CD4-positive, CD25-positive, alpha-beta regulatory T cell (primary cell): Measurements from ENCODE around the gene RMI2. TPM values are rescaled to one million over a fixed set of nuclear protein-coding genes. Genes with fewer than 3 reads are reported as not detected.

ENCODE experiments used
- ATAC-seq, 2 donors: fragments of 150-1000 bp; cut with Tn5 transposase; one replicate each; pipeline ENCODE4 v1.10.0; 2021; ENCODE audit warnings: low read depth in 2 of 2, moderate number of reproducible peaks in 2 of 2, moderate library complexity in 1 of 2
- DNase-seq, 3 donors: peaks; one replicate each; pipeline versions ENCODE4 v3.0.0 to v3.0.0-alpha.2; 2012 to 2022; ENCODE audit warnings: mixed read lengths in 1 of 3
- H3K27ac ChIP-seq: one replicate; pipeline ENCODE4 v1.7.0; 2013; ENCODE audit warnings: mild to moderate bottlenecking, low read length; ENCODE audit not compliant: insufficient read depth, poor library complexity, severe bottlenecking
- H3K27me3 ChIP-seq: one replicate; pipeline ENCODE4 v1.7.0; 2013; ENCODE audit warnings: low read length; ENCODE audit not compliant: control insufficient read depth, insufficient read depth
- H3K36me3 ChIP-seq: one replicate; pipeline ENCODE4 v1.7.0; 2013; ENCODE audit warnings: mild to moderate bottlenecking, low read length, moderate library complexity; ENCODE audit not compliant: control insufficient read depth, insufficient read depth
- H3K4me1 ChIP-seq: 2 replicates; pipeline ENCODE4 v1.7.0; 2013; ENCODE audit warnings: mild to moderate bottlenecking, low read length; ENCODE audit not compliant: insufficient read depth, control insufficient read depth, poor library complexity, severe bottlenecking
- H3K4me3 ChIP-seq: one replicate; pipeline ENCODE4 v1.7.0; 2013; ENCODE audit warnings: low read depth, mild to moderate bottlenecking, low read length, moderate library complexity
- H3K9me3 ChIP-seq, 2 experiments: 1 replicate in 1 of 2; 2 replicates in 1 of 2; pipeline ENCODE4 v1.7.0; 2013; ENCODE audit warnings: low read length in 2 of 2, mild to moderate bottlenecking in 1 of 2, moderate library complexity in 1 of 2; ENCODE audit not compliant: control insufficient read depth in 2 of 2
- H3K27ac Mint-ChIP-seq, 3 donors: one replicate each; pipeline ENCODE4 v1.8.0; 2020 to 2022; ENCODE audit warnings: mild to moderate bottlenecking in 3 of 3, mixed read lengths in 3 of 3, moderate library complexity in 2 of 3
- H3K27me3 Mint-ChIP-seq: one replicate; pipeline ENCODE4 v1.8.0; 2022; ENCODE audit warnings: mild to moderate bottlenecking, mixed read lengths
- H3K36me3 Mint-ChIP-seq: one replicate; pipeline ENCODE4 v1.8.0; 2020; ENCODE audit warnings: mixed read lengths
- H3K4me1 Mint-ChIP-seq, 4 donors: one replicate each; pipeline ENCODE4 v1.8.0; 2020 to 2022; ENCODE audit warnings: mixed read lengths in 4 of 4, mild to moderate bottlenecking in 1 of 4
- H3K4me3 Mint-ChIP-seq, 4 donors: one replicate each; pipeline ENCODE4 v1.8.0; 2020 to 2022; ENCODE audit warnings: mild to moderate bottlenecking in 4 of 4, mixed read lengths in 4 of 4, moderate library complexity in 3 of 4
- H3K9me3 Mint-ChIP-seq, 7 donors: one replicate each; pipeline ENCODE4 v1.8.0; 2020 to 2022; ENCODE audit warnings: mixed read lengths in 7 of 7, mild to moderate bottlenecking in 3 of 7, moderate library complexity in 2 of 7
- polyA plus RNA-seq, 4 donors: library from polyadenylated mRNA; unstranded; fragments of 300-500 nt; fragmentation: Illumina TruSeq; gene quantifications; one replicate each; pipeline ENCODE4 v1.2.3, GENCODE V29; 2021
- total RNA-seq: library from RNA; stranded (reverse); gene quantifications from one replicate; pipeline ENCODE4 v1.2.3, GENCODE V29; 2022

RMI2 gene
- total and polyA plus RNA-seq, 5 donors from 2014 or later: 4.3 to 15.3 (median 9.6) TPM

DNA sequence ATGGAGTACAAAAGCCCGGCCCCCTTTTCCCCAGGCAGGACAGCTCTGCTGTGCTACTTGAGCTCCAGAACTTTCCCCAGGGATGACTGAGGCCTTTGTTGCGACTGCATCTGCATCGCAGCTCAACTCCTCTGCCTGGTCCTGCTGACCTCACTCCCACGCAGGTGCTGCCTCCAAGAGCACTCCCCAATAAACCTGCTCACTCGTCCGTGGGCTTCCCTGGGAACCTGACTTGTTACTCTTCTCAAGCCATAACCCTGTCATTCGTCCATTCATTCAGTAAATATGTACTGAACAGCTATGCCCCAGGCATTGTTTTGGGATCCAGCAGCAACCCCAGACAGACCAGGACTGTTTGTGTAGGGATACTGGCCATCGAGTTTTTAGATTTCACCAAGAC is 11.6 kb upstream of the RMI2 start:
- Mint-ChIP-seq H3K27me3 (peaks cover 4% of the 10 kb centered on the region), H3K9me3 (no peaks in the 10 kb centered on the region), H3K4me1 (peaks cover 6 to 12% (median 11%) of the 10 kb centered on the region in 4 donors), H3K4me3 (no peak overlapping the region), H3K27ac (no peak overlapping the region), H3K36me3 (no peaks in the 10 kb centered on the region)
- Histone ChIP-seq H3K4me1 (peaks cover 7% of the 10 kb centered on the region), H3K27me3 (no peaks in the 10 kb centered on the region), H3K4me3 (no peak overlapping the region), H3K9me3 (no peaks in the 10 kb centered on the region), H3K36me3 (no peaks in the 10 kb centered on the region), H3K27ac (no peak overlapping the region)
- ATAC-seq (no peak), DNase-seq (no peak)

DNA sequence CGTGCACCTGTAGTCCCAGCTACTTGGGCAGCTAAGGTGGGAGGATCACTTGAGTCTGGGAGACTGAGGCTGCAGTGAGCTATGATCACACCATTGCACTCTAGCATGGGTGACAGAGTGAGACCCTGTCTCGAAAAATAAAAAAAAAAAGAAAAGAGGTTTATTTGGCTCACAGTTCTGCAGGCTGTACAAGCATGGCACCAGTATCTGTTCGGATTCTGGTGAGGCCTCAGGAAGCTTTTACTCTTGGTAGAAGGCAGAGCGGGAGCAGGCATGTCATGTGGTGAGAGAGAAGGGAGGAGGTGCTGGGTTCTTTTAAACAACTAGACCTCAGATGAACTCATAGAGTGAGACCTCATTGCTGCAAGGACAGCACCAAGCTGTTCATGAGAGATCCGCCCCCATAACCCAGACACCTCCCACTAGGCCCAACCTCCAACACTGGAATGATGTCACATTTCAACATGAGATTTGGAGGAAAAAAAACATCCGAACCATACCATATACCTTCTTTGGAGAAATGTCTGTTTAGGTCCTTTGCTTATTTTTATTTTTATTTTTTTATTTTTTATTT is 10.3 kb upstream of the RMI2 start:
- Histone ChIP-seq H3K9me3 (no peaks in the 10 kb centered on the region), H3K27me3 (no peaks in the 10 kb centered on the region), H3K27ac (no peak overlapping the region), H3K36me3 (no peaks in the 10 kb centered on the region), H3K4me3 (no peak overlapping the region), H3K4me1 (no peaks in the 10 kb centered on the region)
- no peak overlapping the region for H3K4me3 Mint-ChIP-seq
- H3K27me3 Mint-ChIP-seq: peaks cover 4% of the 10 kb centered on the region
- no peak overlapping the region for H3K27ac Mint-ChIP-seq
- ATAC-seq (no peak), DNase-seq (no peak)
- H3K36me3 Mint-ChIP-seq: no peaks in the 10 kb centered on the region
- H3K4me1 Mint-ChIP-seq: peaks cover 0 to 5% (median 3%) of the 10 kb centered on the region in 4 donors
- H3K9me3 Mint-ChIP-seq: no peaks in the 10 kb centered on the region

DNA sequence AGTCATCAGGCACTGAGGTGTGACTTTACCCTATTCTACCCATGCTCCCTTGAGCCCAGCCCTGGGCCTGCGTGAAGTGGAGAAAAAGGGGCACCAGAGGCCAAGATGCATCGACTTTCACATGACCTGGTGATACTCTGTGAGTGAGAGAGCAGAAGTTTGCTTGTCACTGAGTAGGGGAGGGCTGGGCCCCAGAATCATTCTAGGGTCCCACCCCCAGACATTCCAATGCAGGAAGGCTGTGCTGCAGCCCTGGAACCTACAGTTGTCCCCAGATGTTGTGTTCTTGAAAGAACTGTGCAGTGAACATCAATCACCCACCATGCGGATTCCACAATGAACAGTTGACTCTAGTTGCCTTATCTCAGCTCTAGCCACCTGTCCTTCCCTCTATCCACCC is 6.2 kb upstream of the RMI2 start:
- H3K36me3 Mint-ChIP-seq: no peaks in the 10 kb centered on the region
- H3K27me3 Mint-ChIP-seq: no peaks in the 10 kb centered on the region
- H3K36me3 ChIP-seq: no peaks in the 10 kb centered on the region

DNA sequence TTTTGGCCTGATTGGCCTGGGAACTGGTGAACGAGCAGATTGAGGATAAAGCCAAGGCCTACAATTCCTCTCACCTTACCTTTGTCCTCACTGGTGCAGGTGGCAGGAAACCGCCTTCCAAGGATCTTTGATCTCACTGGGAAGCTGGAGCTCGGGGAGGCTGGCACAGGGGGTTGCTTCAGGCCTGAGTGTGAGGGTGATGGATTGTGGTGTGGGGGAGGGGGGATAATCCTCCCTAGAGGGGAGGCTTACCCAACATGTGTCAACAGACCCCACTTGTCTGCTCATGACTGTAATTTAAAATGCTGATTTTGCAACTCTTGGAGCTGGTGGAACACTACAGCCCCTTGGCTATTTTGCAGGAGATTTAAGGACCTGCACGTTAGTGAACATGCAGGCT is 4.5 kb upstream of the RMI2 start:
- ATAC-seq (no peak), DNase-seq (no peak)
- Mint-ChIP-seq H3K4me3 (no peak overlapping the region), H3K4me1 (peaks cover 5 to 7% (median 6%) of the 10 kb centered on the region in 4 donors), H3K27me3 (no peaks in the 10 kb centered on the region), H3K9me3 (no peaks in the 10 kb centered on the region), H3K36me3 (no peaks in the 10 kb centered on the region), H3K27ac (peak overlapping the region in 1 of 3 donors; percentile 5)
- Histone ChIP-seq H3K4me3 (no peak overlapping the region), H3K36me3 (no peaks in the 10 kb centered on the region), H3K9me3 (no peaks in the 10 kb centered on the region), H3K4me1 (peaks cover 7% of the 10 kb centered on the region), H3K27ac (no peak overlapping the region), H3K27me3 (no peaks in the 10 kb centered on the region)

More for the DNA sequence above, 6.2 kb upstream of the RMI2 start:
- Mint-ChIP-seq H3K4me3 (no peak overlapping the region), H3K9me3 (no peaks in the 10 kb centered on the region), H3K4me1 (no peaks in the 10 kb centered on the region), H3K27ac (no peak overlapping the region)
- Histone ChIP-seq H3K27ac (no peak overlapping the region), H3K27me3 (no peaks in the 10 kb centered on the region), H3K4me1 (no peaks in the 10 kb centered on the region), H3K9me3 (no peaks in the 10 kb centered on the region), H3K4me3 (no peak overlapping the region)
- DNase-seq (no peak), ATAC-seq (no peak)

DNA sequence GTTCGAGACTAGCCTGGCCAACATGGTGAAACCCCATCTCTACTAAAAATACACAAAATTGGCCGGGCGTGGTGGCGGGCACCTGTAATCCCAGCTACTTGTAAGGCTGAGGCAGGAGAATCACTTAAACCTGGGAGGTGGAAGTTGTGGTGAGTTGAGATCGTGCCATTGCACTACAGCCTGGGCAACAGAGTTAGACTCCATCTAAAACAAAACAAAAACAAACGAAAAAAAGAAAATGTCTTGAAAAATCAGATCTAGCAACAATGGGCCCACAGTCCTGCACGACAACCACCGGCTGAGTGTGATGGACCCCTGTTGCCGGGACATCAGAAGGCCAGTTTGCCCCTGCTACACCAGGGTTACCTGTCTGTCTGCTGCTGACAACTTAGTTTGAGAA is 3.9 kb upstream of the RMI2 start:
- Histone ChIP-seq H3K4me1 (peaks cover 12% of the 10 kb centered on the region), H3K27me3 (no peaks in the 10 kb centered on the region), H3K36me3 (no peaks in the 10 kb centered on the region), H3K27ac (no peak overlapping the region), H3K4me3 (no peak overlapping the region), H3K9me3 (no peaks in the 10 kb centered on the region)
- Mint-ChIP-seq H3K9me3 (no peaks in the 10 kb centered on the region), H3K36me3 (no peaks in the 10 kb centered on the region), H3K27ac (no peak overlapping the region), H3K4me1 (peaks cover 6 to 13% (median 8%) of the 10 kb centered on the region in 4 donors), H3K4me3 (peak overlapping the region in 1 of 4 donors; percentile 44), H3K27me3 (no peaks in the 10 kb centered on the region)
- ATAC-seq (no peak), DNase-seq (no peak)

DNA sequence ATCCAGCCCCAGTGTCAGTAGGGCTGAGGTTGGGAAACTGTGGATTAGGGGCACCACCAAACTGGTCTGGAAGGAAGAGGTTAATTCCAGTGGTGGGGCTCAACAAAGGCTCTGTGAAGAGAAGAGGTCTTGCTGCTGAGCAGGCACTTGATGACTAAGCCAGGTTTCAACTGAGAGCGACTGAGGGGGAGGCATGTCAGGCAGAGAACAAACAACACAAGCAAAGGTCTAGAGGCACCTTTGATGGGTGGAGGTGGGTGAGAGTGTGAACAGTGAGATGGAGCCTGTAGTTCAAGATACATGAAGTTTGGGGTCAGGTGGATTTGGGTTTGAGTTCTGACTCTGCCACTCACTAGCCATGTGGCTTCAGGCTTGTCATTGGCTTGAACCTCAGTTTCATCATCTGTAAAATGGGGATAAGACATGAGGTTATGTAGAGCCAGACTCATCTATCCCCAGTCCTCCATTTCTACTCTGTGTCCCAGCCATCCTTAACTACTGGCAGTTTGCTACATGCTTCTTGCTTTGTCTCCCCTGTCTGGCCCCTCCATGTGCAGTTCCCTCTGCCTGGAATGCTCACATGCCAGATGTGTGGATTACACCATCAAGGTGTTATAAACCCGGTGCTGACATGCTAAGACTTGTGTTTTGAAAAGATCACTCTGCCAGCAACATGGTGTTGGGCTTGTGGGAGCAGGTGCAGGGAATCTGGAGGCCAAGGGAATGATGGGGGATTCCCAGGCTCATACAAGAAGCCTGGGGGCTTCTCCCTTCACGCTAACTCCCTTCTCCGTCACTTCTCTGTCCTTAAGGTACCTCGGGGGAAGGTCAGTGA is 3.0 kb upstream of the RMI2 start:
- Mint-ChIP-seq H3K27ac (no peak overlapping the region), H3K36me3 (no peaks in the 10 kb centered on the region), H3K4me3 (peak overlapping the region in 2 of 4 donors; percentile 68), H3K4me1 (peaks cover 6 to 17% (median 11%) of the 10 kb centered on the region in 4 donors), H3K9me3 (no peaks in the 10 kb centered on the region), H3K27me3 (no peaks in the 10 kb centered on the region)
- H3K4me1 ChIP-seq: peaks cover 12% of the 10 kb centered on the region
- no peaks in the 10 kb centered on the region for H3K36me3 ChIP-seq
- DNase-seq (peak in 1 of 3 donors; percentile 28), ATAC-seq (no peak)
- H3K9me3 ChIP-seq: no peaks in the 10 kb centered on the region
- no peak overlapping the region for H3K4me3 ChIP-seq
- H3K27me3 ChIP-seq: no peaks in the 10 kb centered on the region
- H3K27ac ChIP-seq: no peak overlapping the region

DNA sequence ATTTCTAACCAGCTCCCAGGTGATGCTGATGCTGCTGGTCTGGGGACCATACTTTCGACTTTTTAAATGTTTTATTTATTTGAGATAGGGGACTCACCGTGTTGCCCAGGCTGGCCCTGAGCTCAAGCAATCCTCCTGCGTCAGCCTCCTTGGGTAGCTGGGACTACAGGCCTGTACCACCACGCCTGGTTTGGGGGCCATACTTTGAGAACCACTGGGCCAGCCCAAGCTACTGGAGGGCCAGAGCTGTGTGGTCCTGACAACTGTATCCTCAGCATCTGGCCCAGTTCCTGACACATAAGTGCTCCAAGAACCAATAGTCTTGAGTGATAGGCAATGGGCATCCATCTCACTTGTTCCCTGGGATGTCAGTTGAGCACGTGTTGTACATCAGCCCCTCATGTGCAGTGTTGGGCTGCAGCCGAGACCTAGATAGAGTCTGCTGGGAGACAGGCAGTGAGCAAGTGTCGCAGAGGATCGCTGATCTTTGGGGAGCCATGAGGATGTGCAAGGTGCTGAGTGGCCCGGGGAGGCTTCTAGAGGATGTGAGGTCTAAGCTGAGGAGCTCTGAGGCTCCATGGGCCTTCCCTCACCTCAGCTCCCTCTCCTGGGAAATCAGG is 1.6 kb downstream of the RMI2 start:
- Histone ChIP-seq H3K36me3 (no peaks in the 10 kb centered on the region), H3K4me3 (no peak overlapping the region), H3K27me3 (no peaks in the 10 kb centered on the region), H3K9me3 (no peaks in the 10 kb centered on the region), H3K4me1 (peaks cover 12% of the 10 kb centered on the region), H3K27ac (no peak overlapping the region)
- DNase-seq: no peak
- no peak for ATAC-seq
- H3K27me3 Mint-ChIP-seq: no peaks in the 10 kb centered on the region
- peak overlapping the region in 1 of 3 donors; percentile 56 for H3K27ac Mint-ChIP-seq
- H3K36me3 Mint-ChIP-seq: peaks cover 5% of the 10 kb centered on the region
- H3K9me3 Mint-ChIP-seq: no peaks in the 10 kb centered on the region
- peak overlapping the region; percentile 86 to 89 (median 88) for H3K4me3 Mint-ChIP-seq
- peaks cover 6 to 22% (median 11%) of the 10 kb centered on the region in 4 donors for H3K4me1 Mint-ChIP-seq
